Measurements from ENCODE around the gene DAB2.
"Not testable (repeated sequence)": the region's sequence is repeated elsewhere in the genome, so short reads cannot be mapped to it uniquely, and the experiment has no call there.

DAB2 gene

GRCh38 chr5:39417979-39418378 lies 6.8 kb downstream of the DAB2 start:
- DNase-seq = no peak

- no peak for DNase-seq
Observed at GRCh38 chr5:39415201-39415600, 9.6 kb downstream of the DAB2 start.

- DNase-seq = no peak
Observed at GRCh38 chr5:39414426-39414825, 10.4 kb downstream of the DAB2 start.

GRCh38 chr5:39413771-39414170 lies 11.0 kb downstream of the DAB2 start:
- DNase-seq = no peak

- DNase-seq = no peak
Observed at GRCh38 chr5:39412721-39413394, 11.9 kb downstream of the DAB2 start.

GRCh38 chr5:39411985-39412384 lies 12.8 kb downstream of the DAB2 start:
- DNase-seq = no peak

- DNase-seq = no peak
Observed at GRCh38 chr5:39411061-39411460, 13.7 kb downstream of the DAB2 start.

GRCh38 chr5:39409033-39409432 lies 15.7 kb downstream of the DAB2 start:
- no peak for DNase-seq

GRCh38 chr5:39405083-39405843 lies 19.5 kb downstream of the DAB2 start:
- no peak for DNase-seq

- DNase-seq = not testable (repeated sequence)
Observed at GRCh38 chr5:39403761-39404160, 21.0 kb downstream of the DAB2 start.

- DNase-seq = not testable (repeated sequence)
Observed at GRCh38 chr5:39402140-39402539, 22.6 kb downstream of the DAB2 start.

- DNase-seq = no peak
Observed at GRCh38 chr5:39400713-39401578, 23.8 kb downstream of the DAB2 start.

- DNase-seq = no peak
Observed at GRCh38 chr5:39399135-39400036, 25.4 kb downstream of the DAB2 start.

- no peak for DNase-seq
Observed at GRCh38 chr5:39396843-39397242, 27.9 kb downstream of the DAB2 start.

GRCh38 chr5:39395521-39395920 lies 29.3 kb downstream of the DAB2 start:
- no peak for DNase-seq

- DNase-seq = no peak
Observed at GRCh38 chr5:39394946-39395345, 29.8 kb downstream of the DAB2 start.

GRCh38 chr5:39390945-39391344 lies 33.8 kb downstream of the DAB2 start:
- no peak for DNase-seq

- DNase-seq = no peak
Observed at GRCh38 chr5:39387293-39387692, 37.5 kb downstream of the DAB2 start.

- no peak for DNase-seq
Observed at GRCh38 chr5:39384271-39384670, 40.5 kb downstream of the DAB2 start.

GRCh38 chr5:39381376-39381775 lies 43.4 kb downstream of the DAB2 start:
- DNase-seq = no peak

GRCh38 chr5:39379693-39380092 lies 45.1 kb downstream of the DAB2 start:
- DNase-seq = no peak

- DNase-seq = no peak
Observed at GRCh38 chr5:39377613-39378012, 47.2 kb downstream of the DAB2 start.

All from NCI-H1417 (cell line).